Bronchial epithelial cell (primary cell): ENCODE results near the gene SUDS3. TPM values are rescaled to one million over a fixed set of nuclear protein-coding genes. Genes with fewer than 3 reads are reported as not detected.

Experiments used
- DNase-seq: peaks from one replicate; pipeline ENCODE4 v3.0.0-alpha.2; 2010; ENCODE audit warnings: low read depth
- FAIRE-seq: peaks from 2 replicates; lab custom pipeline; 2011; peaks lifted over from hg19 to GRCh38; lab: Jason Lieb, UNC
- H3K27me3 ChIP-seq: 2 replicates; pipeline ENCODE4 v1.5.1; 2011; ENCODE audit warnings: low read length; ENCODE audit not compliant: control insufficient read depth, insufficient read depth
- H3K36me3 ChIP-seq: 2 replicates; pipeline ENCODE4 v1.5.1; 2011; ENCODE audit warnings: low read length; ENCODE audit not compliant: control insufficient read depth, insufficient read depth
- H3K4me3 ChIP-seq: 2 replicates; pipeline ENCODE4 v1.5.1; 2011; ENCODE audit warnings: mild to moderate bottlenecking, low read depth, low read length, control low read depth
- total RNA-seq: library from RNA; depleted of rRNA; stranded (reverse); fragments of >200 nt; gene quantifications from 2 replicates; pipeline ENCODE4 v1.2.1, GENCODE V29; 2014
- TF ChIP-seq, protein P1 (sequence below): IDR thresholded peaks from 2 replicates; pipeline ENCODE4 v1.5.1; 2011; ENCODE audit warnings: mild to moderate bottlenecking, moderate library complexity, low read length, control low read depth, inconsistent platforms; ENCODE audit not compliant: insufficient read depth, severe bottlenecking

The SUDS3 gene
- total RNA-seq, 1 donor from 2014 or later = 32.9 TPM

DNA sequence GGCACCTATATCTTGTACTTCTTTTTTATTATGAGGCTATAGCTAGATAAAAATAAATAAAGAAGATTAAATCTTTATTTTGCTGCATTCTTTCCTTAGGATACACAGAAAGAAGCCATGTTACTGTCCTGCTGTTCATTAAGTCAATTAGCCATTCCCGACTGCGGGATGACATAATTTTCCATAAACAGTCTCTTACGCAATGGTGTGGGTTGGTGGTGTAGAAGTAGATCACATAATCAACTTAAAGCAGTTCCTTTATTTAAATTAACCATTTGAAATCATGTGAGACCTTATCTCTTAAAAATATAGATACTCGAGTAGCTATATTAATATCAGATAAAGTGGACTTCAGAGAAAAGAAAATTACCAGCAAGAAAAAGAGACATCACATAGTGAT lies 43.8 kb upstream of the SUDS3 start:
- Histone ChIP-seq H3K27me3 (no peaks in the 10 kb centered on the region), H3K4me3 (no peak overlapping the region), H3K36me3 (no peaks in the 10 kb centered on the region)
- TF ChIP-seq, protein P1, sequence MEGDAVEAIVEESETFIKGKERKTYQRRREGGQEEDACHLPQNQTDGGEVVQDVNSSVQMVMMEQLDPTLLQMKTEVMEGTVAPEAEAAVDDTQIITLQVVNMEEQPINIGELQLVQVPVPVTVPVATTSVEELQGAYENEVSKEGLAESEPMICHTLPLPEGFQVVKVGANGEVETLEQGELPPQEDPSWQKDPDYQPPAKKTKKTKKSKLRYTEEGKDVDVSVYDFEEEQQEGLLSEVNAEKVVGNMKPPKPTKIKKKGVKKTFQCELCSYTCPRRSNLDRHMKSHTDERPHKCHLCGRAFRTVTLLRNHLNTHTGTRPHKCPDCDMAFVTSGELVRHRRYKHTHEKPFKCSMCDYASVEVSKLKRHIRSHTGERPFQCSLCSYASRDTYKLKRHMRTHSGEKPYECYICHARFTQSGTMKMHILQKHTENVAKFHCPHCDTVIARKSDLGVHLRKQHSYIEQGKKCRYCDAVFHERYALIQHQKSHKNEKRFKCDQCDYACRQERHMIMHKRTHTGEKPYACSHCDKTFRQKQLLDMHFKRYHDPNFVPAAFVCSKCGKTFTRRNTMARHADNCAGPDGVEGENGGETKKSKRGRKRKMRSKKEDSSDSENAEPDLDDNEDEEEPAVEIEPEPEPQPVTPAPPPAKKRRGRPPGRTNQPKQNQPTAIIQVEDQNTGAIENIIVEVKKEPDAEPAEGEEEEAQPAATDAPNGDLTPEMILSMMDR = no peak
- DNase-seq (no peak), FAIRE-seq (no peak)

DNA sequence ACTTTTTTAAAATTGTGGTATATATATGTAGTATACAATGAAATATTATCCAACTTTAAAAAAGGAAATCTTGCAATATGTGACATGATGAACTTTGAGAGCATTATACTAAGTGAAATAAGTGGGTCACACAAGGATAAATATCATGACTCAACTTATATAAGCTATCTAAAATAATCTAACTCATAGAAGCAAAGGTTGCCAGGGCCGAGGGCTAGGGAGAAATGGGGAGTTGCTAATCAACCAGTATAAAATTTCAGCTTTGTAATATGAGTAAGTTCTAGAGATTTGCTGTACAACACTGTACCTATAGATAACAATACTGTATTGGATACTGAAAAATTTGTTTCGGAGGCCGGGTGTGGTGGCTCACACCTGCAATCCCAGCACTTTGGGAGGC lies 42.1 kb upstream of the SUDS3 start:
- no peak for FAIRE-seq
- no peak for DNase-seq
- H3K36me3 ChIP-seq = no peaks in the 10 kb centered on the region
- H3K27me3 ChIP-seq = no peaks in the 10 kb centered on the region
- no peak overlapping the region for H3K4me3 ChIP-seq
- TF ChIP-seq, protein P1 = no peak

DNA sequence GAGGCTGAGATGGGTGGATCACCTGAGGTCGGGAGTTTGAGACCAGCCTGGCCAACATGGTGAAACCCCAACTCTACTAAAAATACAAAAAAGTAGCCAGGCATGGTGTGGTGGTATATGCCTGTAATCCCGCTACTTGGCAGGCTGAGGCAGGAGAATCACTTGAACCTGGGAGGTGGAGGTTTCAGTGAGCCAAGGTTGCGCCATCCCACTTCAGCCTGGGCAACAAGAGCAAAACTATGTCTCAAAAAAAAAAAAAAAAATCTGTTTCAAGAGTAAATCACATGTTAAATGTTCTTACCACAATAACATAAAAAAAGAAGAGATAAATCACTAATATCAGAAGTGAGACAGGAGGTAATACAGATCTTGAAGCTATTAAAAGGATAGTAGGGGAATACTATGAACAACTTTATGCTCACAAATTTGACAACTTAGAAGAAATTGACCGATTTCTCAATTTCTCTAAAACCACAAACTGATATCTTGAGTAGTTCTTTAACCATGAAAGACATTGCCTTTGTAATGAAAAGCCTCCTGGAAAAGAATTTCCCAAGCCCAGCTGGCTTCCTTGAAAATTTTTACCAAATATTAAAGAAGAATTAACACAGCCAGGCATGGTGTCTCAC lies 41.3 kb upstream of the SUDS3 start:
- H3K4me3 ChIP-seq = no peak overlapping the region
- FAIRE-seq = no peak
- H3K36me3 ChIP-seq = no peaks in the 10 kb centered on the region
- no peak for DNase-seq
- H3K27me3 ChIP-seq = no peaks in the 10 kb centered on the region
- TF ChIP-seq, protein P1 = no peak

DNA sequence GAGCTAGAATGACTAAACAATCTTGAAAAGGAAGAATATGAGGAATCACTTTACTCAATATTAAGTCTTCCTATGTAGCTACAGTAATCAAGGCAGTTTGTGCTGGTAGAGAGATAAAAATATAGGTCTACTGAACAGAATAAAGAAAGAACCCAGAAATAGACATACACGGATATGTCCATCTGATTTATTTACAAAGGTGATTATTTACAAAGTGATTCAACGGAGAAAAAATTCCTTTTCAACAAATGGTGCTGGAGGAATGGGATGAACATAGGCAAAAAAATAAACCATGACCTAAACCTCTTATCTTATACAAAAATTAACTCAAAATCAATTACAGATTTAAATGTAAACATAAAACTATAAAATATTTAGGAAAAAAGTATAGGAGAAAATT lies 40.2 kb upstream of the SUDS3 start:
- no peak for FAIRE-seq
- Histone ChIP-seq H3K36me3 (no peaks in the 10 kb centered on the region), H3K4me3 (no peak overlapping the region), H3K27me3 (no peaks in the 10 kb centered on the region)
- TF ChIP-seq, protein P1 = no peak
- peak; percentile 33 for DNase-seq

DNA sequence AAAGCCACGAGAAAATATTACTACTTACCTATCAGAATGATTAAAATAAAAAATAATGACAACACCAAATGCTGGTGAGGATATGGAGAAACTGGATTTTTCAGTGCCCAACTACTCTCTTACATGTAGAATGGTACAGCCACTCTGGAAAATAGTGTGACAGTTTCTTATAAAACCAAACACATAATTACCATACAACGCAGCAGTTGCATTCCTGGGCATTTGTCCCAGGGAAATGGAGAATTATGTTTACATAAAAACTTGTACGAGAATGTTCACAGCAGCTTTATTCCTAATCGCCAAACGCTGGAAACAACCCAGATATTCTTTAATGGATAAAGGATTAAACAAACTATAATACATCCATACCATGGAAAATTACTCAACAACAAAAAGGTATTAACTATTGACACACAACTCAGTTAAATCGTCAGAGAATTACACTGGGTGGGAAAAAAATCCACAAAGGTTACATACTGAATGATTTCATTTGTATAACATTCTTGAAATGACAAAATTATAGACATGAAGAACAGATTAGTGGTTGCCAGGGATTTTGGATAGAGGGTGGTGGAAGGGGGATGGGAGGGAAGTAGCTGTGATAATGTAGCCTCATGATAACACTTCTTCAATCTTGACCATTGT lies 39.0 kb upstream of the SUDS3 start:
- FAIRE-seq (no peak), DNase-seq (no peak)
- Histone ChIP-seq H3K4me3 (no peak overlapping the region), H3K36me3 (no peaks in the 10 kb centered on the region), H3K27me3 (no peaks in the 10 kb centered on the region)
- TF ChIP-seq, protein P1 = no peak
